GM21717 (cell line): ENCODE measurements around the gene FHL3.

ENCODE experiments used
- ATAC-seq: cut with Tn5 transposase; IDR thresholded peaks from one replicate; pipeline ENCODE4 v1.9.1; 2021; ENCODE audit warnings: mild to moderate bottlenecking, moderate library complexity; ENCODE audit not compliant: unreplicated experiment

The FHL3 gene

GRCh38 chr1:38014724-38015424, 9.6 kb upstream of the FHL3 start:
- no peak for ATAC-seq

- ATAC-seq = no peak
Measured at GRCh38 chr1:38014171-38014570, 8.9 kb upstream of the FHL3 start.

- peak; percentile 8 for ATAC-seq
Measured at GRCh38 chr1:38013227-38013622, 7.9 kb upstream of the FHL3 start.

GRCh38 chr1:38012363-38013226, 7.3 kb upstream of the FHL3 start, which contains the start of gene UTP11:
Gene UTP11 (plus strand): TSS chr1:38012734. CDS start chr1:38012803, 69 bp downstream.
- peak; percentile 85 for ATAC-seq

GRCh38 chr1:38009841-38010180, 4.5 kb upstream of the FHL3 start:
- ATAC-seq = no peak

- no peak for ATAC-seq
Measured at GRCh38 chr1:38009088-38009840, 4.0 kb upstream of the FHL3 start.

- no peak for ATAC-seq
Measured at GRCh38 chr1:38006008-38006828, 904 bp upstream of the FHL3 start.

GRCh38 chr1:38004284-38005108, 818 bp downstream of the FHL3 start:
- no peak for ATAC-seq

- ATAC-seq = no peak
Measured at GRCh38 chr1:38003261-38004250, 1.8 kb downstream of the FHL3 start.

- no peak for ATAC-seq
Measured at GRCh38 chr1:38000529-38001455, 4.5 kb downstream of the FHL3 start.

- ATAC-seq = no peak
Measured at GRCh38 chr1:38000233-38000528, 5.1 kb downstream of the FHL3 start.

- no peak for ATAC-seq
Measured at GRCh38 chr1:37999430-38000232, 5.7 kb downstream of the FHL3 start.

GRCh38 chr1:37998913-37999429, 6.3 kb downstream of the FHL3 start:
- no peak for ATAC-seq

- ATAC-seq = no peak
Measured at GRCh38 chr1:37998089-37998808, 7.1 kb downstream of the FHL3 start.

GRCh38 chr1:37997256-37998088, 7.8 kb downstream of the FHL3 start:
- ATAC-seq = no peak
